ENCODE results near the gene PDK1. TPM values are rescaled to one million over a fixed set of nuclear protein-coding genes. Genes with fewer than 3 reads are reported as not detected.

PDK1 gene
- total RNA-seq, 1 experiment from 2014 or later: 6.8 TPM

DNA sequence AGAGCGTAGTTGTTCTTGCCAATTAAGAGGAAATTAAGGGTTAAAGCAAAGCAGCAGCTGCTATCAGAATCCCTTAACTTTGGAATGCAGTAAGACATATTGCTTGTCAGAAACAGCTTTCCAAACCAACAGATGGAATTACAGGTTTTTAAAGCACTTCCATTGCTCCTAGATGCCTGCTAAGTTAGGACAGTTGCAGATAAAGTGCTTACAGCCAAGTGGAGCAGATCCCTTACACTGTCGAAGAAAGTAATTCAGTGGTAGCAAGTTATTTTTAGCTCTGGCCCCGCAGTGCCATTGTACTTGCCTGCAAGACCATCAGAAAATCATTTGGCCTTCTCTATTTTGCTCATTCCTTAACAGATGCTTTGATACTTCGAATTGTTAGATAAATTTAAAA, 5.4 kb downstream of the PDK1 start:
- BruUV-seq (replicated peaks): no TSS peak
- intact Hi-C loops (cut with micrococcal nuclease; ENCODE audit: unreplicated experiment): no loop called here
- Histone ChIP-seq H3K4me3 (ENCODE audit: low read depth, low read length, poor library complexity, severe bottlenecking) (no peak overlapping the region), H3K9me3 (ENCODE audit: low read depth, low read length, poor library complexity, severe bottlenecking) (no peaks in the 10 kb centered on the region), H3K27ac (ENCODE audit: low read depth, low read length, poor library complexity, severe bottlenecking) (no peak overlapping the region), H3K4me1 (ENCODE audit: insufficient read depth, low read length, poor library complexity, severe bottlenecking) (no peaks in the 10 kb centered on the region), H3K36me3 (ENCODE audit: insufficient read depth, low read length, poor library complexity, severe bottlenecking) (peaks cover 12% of the 10 kb centered on the region), H3K27me3 (replicated peaks; ENCODE audit: insufficient read depth, low read depth, low read length, poor library complexity) (no peaks in the 10 kb centered on the region)
- no peak for TF ChIP-seq EZH2 (IDR thresholded peaks at IDR 0.05; ENCODE audit: borderline replicate concordance, low read depth, low read length, poor library complexity, severe bottlenecking)
- TF ChIP-seq, protein P1, sequence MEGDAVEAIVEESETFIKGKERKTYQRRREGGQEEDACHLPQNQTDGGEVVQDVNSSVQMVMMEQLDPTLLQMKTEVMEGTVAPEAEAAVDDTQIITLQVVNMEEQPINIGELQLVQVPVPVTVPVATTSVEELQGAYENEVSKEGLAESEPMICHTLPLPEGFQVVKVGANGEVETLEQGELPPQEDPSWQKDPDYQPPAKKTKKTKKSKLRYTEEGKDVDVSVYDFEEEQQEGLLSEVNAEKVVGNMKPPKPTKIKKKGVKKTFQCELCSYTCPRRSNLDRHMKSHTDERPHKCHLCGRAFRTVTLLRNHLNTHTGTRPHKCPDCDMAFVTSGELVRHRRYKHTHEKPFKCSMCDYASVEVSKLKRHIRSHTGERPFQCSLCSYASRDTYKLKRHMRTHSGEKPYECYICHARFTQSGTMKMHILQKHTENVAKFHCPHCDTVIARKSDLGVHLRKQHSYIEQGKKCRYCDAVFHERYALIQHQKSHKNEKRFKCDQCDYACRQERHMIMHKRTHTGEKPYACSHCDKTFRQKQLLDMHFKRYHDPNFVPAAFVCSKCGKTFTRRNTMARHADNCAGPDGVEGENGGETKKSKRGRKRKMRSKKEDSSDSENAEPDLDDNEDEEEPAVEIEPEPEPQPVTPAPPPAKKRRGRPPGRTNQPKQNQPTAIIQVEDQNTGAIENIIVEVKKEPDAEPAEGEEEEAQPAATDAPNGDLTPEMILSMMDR (conservative IDR thresholded peaks at IDR 0.05; ENCODE audit: low read depth, low read length): no peak
- ChIA-PET CTCF (no interaction called here), POLR2A (ENCODE audit: low non-redundant PET) (no interaction called here)
- no peak for DNase-seq (ENCODE audit: low spot score)

GRCh38 chr2:172562298-172562697, 6.4 kb downstream of the PDK1 start:
- Histone ChIP-seq H3K36me3 (ENCODE audit: insufficient read depth, low read length, poor library complexity, severe bottlenecking) (peaks cover 12% of the 10 kb centered on the region), H3K27me3 (replicated peaks; ENCODE audit: insufficient read depth, low read depth, low read length, poor library complexity) (no peaks in the 10 kb centered on the region), H3K9me3 (ENCODE audit: low read depth, low read length, poor library complexity, severe bottlenecking) (no peaks in the 10 kb centered on the region), H3K4me3 (ENCODE audit: low read depth, low read length, poor library complexity, severe bottlenecking) (no peak overlapping the region), H3K4me1 (ENCODE audit: insufficient read depth, low read length, poor library complexity, severe bottlenecking) (no peaks in the 10 kb centered on the region), H3K27ac (ENCODE audit: low read depth, low read length, poor library complexity, severe bottlenecking) (no peak overlapping the region)
- ChIA-PET CTCF (no interaction called here), POLR2A (ENCODE audit: low non-redundant PET) (no interaction called here)
- TF ChIP-seq, protein P1 (conservative IDR thresholded peaks at IDR 0.05; ENCODE audit: low read depth, low read length): no peak
- no peak for TF ChIP-seq EZH2 (IDR thresholded peaks at IDR 0.05; ENCODE audit: borderline replicate concordance, low read depth, low read length, poor library complexity, severe bottlenecking)
- BruUV-seq (replicated peaks): no TSS peak
- intact Hi-C loops (cut with micrococcal nuclease; ENCODE audit: unreplicated experiment): no loop called here
- no peak for DNase-seq (ENCODE audit: low spot score)

DNA sequence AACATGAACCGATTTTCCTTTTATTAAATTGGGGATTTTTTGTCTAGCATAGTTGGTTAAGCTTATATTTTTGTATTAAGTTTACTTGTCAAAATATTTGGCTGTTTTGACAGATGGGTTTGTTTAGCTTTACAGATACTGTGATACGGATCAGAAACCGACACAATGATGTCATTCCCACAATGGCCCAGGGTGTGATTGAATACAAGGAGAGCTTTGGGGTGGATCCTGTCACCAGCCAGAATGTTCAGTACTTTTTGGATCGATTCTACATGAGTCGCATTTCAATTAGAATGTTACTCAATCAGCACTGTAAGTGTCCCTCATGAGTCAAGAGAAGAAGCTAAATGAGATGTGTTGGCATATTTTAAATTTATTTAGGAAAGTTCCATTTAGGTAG, 8.5 kb downstream of the PDK1 start:
- ChIA-PET POLR2A (ENCODE audit: low non-redundant PET) (no interaction called here), CTCF (no interaction called here)
- H3K4me1 ChIP-seq (ENCODE audit: insufficient read depth, low read length, poor library complexity, severe bottlenecking): no peaks in the 10 kb centered on the region
- H3K9me3 ChIP-seq (ENCODE audit: low read depth, low read length, poor library complexity, severe bottlenecking): no peaks in the 10 kb centered on the region
- intact Hi-C loops (cut with micrococcal nuclease; ENCODE audit: unreplicated experiment): no loop called here
- DNase-seq (ENCODE audit: low spot score): no peak
- TF ChIP-seq, protein P1 (conservative IDR thresholded peaks at IDR 0.05; ENCODE audit: low read depth, low read length): no peak
- no peak for TF ChIP-seq EZH2 (IDR thresholded peaks at IDR 0.05; ENCODE audit: borderline replicate concordance, low read depth, low read length, poor library complexity, severe bottlenecking)
- no TSS peak for BruUV-seq (replicated peaks)
- no peak overlapping the region for H3K27ac ChIP-seq (ENCODE audit: low read depth, low read length, poor library complexity, severe bottlenecking)
- H3K4me3 ChIP-seq (ENCODE audit: low read depth, low read length, poor library complexity, severe bottlenecking): no peak overlapping the region
- H3K36me3 ChIP-seq (ENCODE audit: insufficient read depth, low read length, poor library complexity, severe bottlenecking): peaks cover 18% of the 10 kb centered on the region
- no peaks in the 10 kb centered on the region for H3K27me3 ChIP-seq (replicated peaks; ENCODE audit: insufficient read depth, low read depth, low read length, poor library complexity)

Measured in A673 (cell line).